Activated CD4-positive, alpha-beta T cell treated with anti-CD3 and anti-CD28 coated beads, Interleukin-2, amount 10 ng/mL, durations not matched to agents 24 days and 14 days (primary cell): Measurements from ENCODE around the gene VIM. TPM values are rescaled to one million over a fixed set of nuclear protein-coding genes. Genes with fewer than 3 reads are reported as not detected.

ENCODE experiments used
- DNase-seq: peaks from one replicate; pipeline ENCODE4 v3.0.0; 2022
- H3K27ac Mint-ChIP-seq: one replicate; pipeline ENCODE4 v1.8.0; 2022; ENCODE audit warnings: mild to moderate bottlenecking, mixed read lengths
- H3K27me3 Mint-ChIP-seq: one replicate; pipeline ENCODE4 v1.8.0; 2022; ENCODE audit warnings: mixed read lengths
- H3K36me3 Mint-ChIP-seq: one replicate; pipeline ENCODE4 v1.8.0; 2022; ENCODE audit warnings: low read depth, mild to moderate bottlenecking, mixed read lengths
- H3K4me1 Mint-ChIP-seq: one replicate; pipeline ENCODE4 v1.8.0; 2021; ENCODE audit warnings: mixed read lengths
- H3K4me3 Mint-ChIP-seq: one replicate; pipeline ENCODE4 v1.8.0; 2022; ENCODE audit warnings: mild to moderate bottlenecking, moderate library complexity, mixed read lengths
- H3K9me3 Mint-ChIP-seq: one replicate; pipeline ENCODE4 v1.8.0; 2021; ENCODE audit warnings: mixed read lengths
- intact Hi-C: fragments of 100-400 bp; cut with micrococcal nuclease; formaldehyde crosslinking; loops from one replicate; pipeline ENCODE4 v1.15.1; 2023
- total RNA-seq: library from RNA; stranded (reverse); gene quantifications from 2 replicates; pipeline ENCODE4 v1.2.3, GENCODE V29; 2022

Gene VIM
- total RNA-seq = 178 and 182 TPM in 2 replicates

- H3K36me3 Mint-ChIP-seq = peaks cover 35% of the 10 kb centered on the region
- intact Hi-C loops = loop anchor here (1.0 to 5.0 kb wide), 5 partner anchors 84 to 414 kb away; partner anchors contain the start of genes RSU1 and STAM
- peak within 1 kb of the TSS; percentile 95 for H3K27ac Mint-ChIP-seq
- peaks cover 2% of the 10 kb centered on the region for H3K27me3 Mint-ChIP-seq
- peak within 1 kb of the TSS; percentile 96 for H3K4me3 Mint-ChIP-seq
- DNase-seq = peak; percentile 94
- H3K4me1 Mint-ChIP-seq = peaks cover 44% of the 10 kb centered on the region
- H3K9me3 Mint-ChIP-seq = no peaks in the 10 kb centered on the region
These were observed at the start of gene VIM for GRCh38 chr10:17228091-17229015. VIM (plus strand) TSS chr10:17228241; CDS start chr10:17229423, 1,182 bp downstream.

- Mint-ChIP-seq H3K9me3 (no peaks in the 10 kb centered on the region), H3K27ac (no peak overlapping the region), H3K27me3 (no peaks in the 10 kb centered on the region), H3K36me3 (no peaks in the 10 kb centered on the region), H3K4me1 (peaks cover 7% of the 10 kb centered on the region), H3K4me3 (no peak overlapping the region)
- no peak for DNase-seq
- intact Hi-C loops = no loop called here
These were observed 49.0 kb upstream of the VIM start for GRCh38 chr10:17179002-17179401.

- H3K9me3 Mint-ChIP-seq = no peaks in the 10 kb centered on the region
- H3K27me3 Mint-ChIP-seq = no peaks in the 10 kb centered on the region
- H3K4me3 Mint-ChIP-seq = no peak overlapping the region
- no peak for DNase-seq
- intact Hi-C loops = no loop called here
- no peak overlapping the region for H3K27ac Mint-ChIP-seq
- H3K4me1 Mint-ChIP-seq = no peaks in the 10 kb centered on the region
- H3K36me3 Mint-ChIP-seq = no peaks in the 10 kb centered on the region
These were observed 46.9 kb upstream of the VIM start for GRCh38 chr10:17181110-17181509.

GRCh38 chr10:17181751-17182150, 46.3 kb upstream of the VIM start:
- H3K36me3 Mint-ChIP-seq = no peaks in the 10 kb centered on the region
- H3K4me3 Mint-ChIP-seq = no peak overlapping the region
- no peaks in the 10 kb centered on the region for H3K9me3 Mint-ChIP-seq
- no peaks in the 10 kb centered on the region for H3K4me1 Mint-ChIP-seq
- no peak for DNase-seq
- intact Hi-C loops = no loop called here
- H3K27ac Mint-ChIP-seq = no peak overlapping the region
- no peaks in the 10 kb centered on the region for H3K27me3 Mint-ChIP-seq

GRCh38 chr10:17183110-17183509, 44.9 kb upstream of the VIM start:
- H3K27me3 Mint-ChIP-seq = no peaks in the 10 kb centered on the region
- DNase-seq = no peak
- intact Hi-C loops = no loop called here
- no peaks in the 10 kb centered on the region for H3K36me3 Mint-ChIP-seq
- H3K4me1 Mint-ChIP-seq = no peaks in the 10 kb centered on the region
- H3K27ac Mint-ChIP-seq = no peak overlapping the region
- H3K4me3 Mint-ChIP-seq = no peak overlapping the region
- H3K9me3 Mint-ChIP-seq = no peaks in the 10 kb centered on the region

GRCh38 chr10:17185873-17186272, 42.2 kb upstream of the VIM start:
- intact Hi-C loops = no loop called here
- Mint-ChIP-seq H3K4me3 (no peak overlapping the region), H3K27ac (no peak overlapping the region), H3K9me3 (no peaks in the 10 kb centered on the region), H3K4me1 (no peaks in the 10 kb centered on the region), H3K36me3 (no peaks in the 10 kb centered on the region), H3K27me3 (peaks cover 5% of the 10 kb centered on the region)
- DNase-seq = no peak

- Mint-ChIP-seq H3K27ac (no peak overlapping the region), H3K27me3 (peaks cover 5% of the 10 kb centered on the region), H3K9me3 (peaks cover under 1% of the 10 kb centered on the region), H3K36me3 (no peaks in the 10 kb centered on the region), H3K4me3 (no peak overlapping the region), H3K4me1 (no peaks in the 10 kb centered on the region)
- DNase-seq = no peak
- intact Hi-C loops = no loop called here
These were observed 39.3 kb upstream of the VIM start for GRCh38 chr10:17188644-17189172.

GRCh38 chr10:17190602-17191001, 37.4 kb upstream of the VIM start:
- H3K27ac Mint-ChIP-seq = no peak overlapping the region
- H3K4me3 Mint-ChIP-seq = no peak overlapping the region
- H3K9me3 Mint-ChIP-seq = peaks cover 7% of the 10 kb centered on the region
- peaks cover 5% of the 10 kb centered on the region for H3K27me3 Mint-ChIP-seq
- H3K36me3 Mint-ChIP-seq = no peaks in the 10 kb centered on the region
- no peak for DNase-seq
- intact Hi-C loops = no loop called here
- H3K4me1 Mint-ChIP-seq = no peaks in the 10 kb centered on the region

- DNase-seq = no peak
- Mint-ChIP-seq H3K36me3 (no peaks in the 10 kb centered on the region), H3K4me1 (peaks cover 8% of the 10 kb centered on the region), H3K27me3 (peaks cover 2% of the 10 kb centered on the region), H3K9me3 (peaks cover 7% of the 10 kb centered on the region), H3K27ac (no peak overlapping the region), H3K4me3 (no peak overlapping the region)
- intact Hi-C loops = no loop called here
These were observed 33.0 kb upstream of the VIM start for GRCh38 chr10:17195083-17195482.

GRCh38 chr10:17196045-17196444, 32.0 kb upstream of the VIM start:
- H3K36me3 Mint-ChIP-seq = no peaks in the 10 kb centered on the region

GRCh38 chr10:17196573-17196972, 31.5 kb upstream of the VIM start:
- DNase-seq = no peak
- intact Hi-C loops = no loop called here
- H3K27me3 Mint-ChIP-seq = no peaks in the 10 kb centered on the region

More at GRCh38 chr10:17196045-17196444, 32.0 kb upstream of the VIM start:
- Mint-ChIP-seq H3K27ac (no peak overlapping the region), H3K27me3 (no peaks in the 10 kb centered on the region), H3K4me1 (peaks cover 16% of the 10 kb centered on the region), H3K9me3 (peaks cover 7% of the 10 kb centered on the region), H3K4me3 (no peak overlapping the region)
- no peak for DNase-seq
- intact Hi-C loops = no loop called here

GRCh38 chr10:17199351-17199804, 28.7 kb upstream of the VIM start:
- Mint-ChIP-seq H3K4me3 (no peak overlapping the region), H3K27ac (no peak overlapping the region), H3K9me3 (no peaks in the 10 kb centered on the region), H3K27me3 (no peaks in the 10 kb centered on the region), H3K36me3 (no peaks in the 10 kb centered on the region), H3K4me1 (peaks cover 26% of the 10 kb centered on the region)
- no peak for DNase-seq
- intact Hi-C loops = no loop called here

More at GRCh38 chr10:17196573-17196972, 31.5 kb upstream of the VIM start:
- H3K36me3 Mint-ChIP-seq = no peaks in the 10 kb centered on the region
- peaks cover 7% of the 10 kb centered on the region for H3K9me3 Mint-ChIP-seq
- no peak overlapping the region for H3K27ac Mint-ChIP-seq
- peaks cover 18% of the 10 kb centered on the region for H3K4me1 Mint-ChIP-seq
- H3K4me3 Mint-ChIP-seq = no peak overlapping the region

- peak overlapping the region; percentile 92 for H3K27ac Mint-ChIP-seq
- DNase-seq = no peak
- H3K9me3 Mint-ChIP-seq = no peaks in the 10 kb centered on the region
- peaks cover 28% of the 10 kb centered on the region for H3K4me1 Mint-ChIP-seq
- H3K36me3 Mint-ChIP-seq = no peaks in the 10 kb centered on the region
- no peaks in the 10 kb centered on the region for H3K27me3 Mint-ChIP-seq
- intact Hi-C loops = loop anchor here (10.0 kb wide), 1 partner anchor 1455 kb away; the partner anchor contains the start of genes ARL5B and NSUN6
- peak overlapping the region; percentile 95 for H3K4me3 Mint-ChIP-seq
These were observed 27.8 kb upstream of the VIM start for GRCh38 chr10:17200001-17200911.
